ENCODE data around the gene PRKAG2.

DNA sequence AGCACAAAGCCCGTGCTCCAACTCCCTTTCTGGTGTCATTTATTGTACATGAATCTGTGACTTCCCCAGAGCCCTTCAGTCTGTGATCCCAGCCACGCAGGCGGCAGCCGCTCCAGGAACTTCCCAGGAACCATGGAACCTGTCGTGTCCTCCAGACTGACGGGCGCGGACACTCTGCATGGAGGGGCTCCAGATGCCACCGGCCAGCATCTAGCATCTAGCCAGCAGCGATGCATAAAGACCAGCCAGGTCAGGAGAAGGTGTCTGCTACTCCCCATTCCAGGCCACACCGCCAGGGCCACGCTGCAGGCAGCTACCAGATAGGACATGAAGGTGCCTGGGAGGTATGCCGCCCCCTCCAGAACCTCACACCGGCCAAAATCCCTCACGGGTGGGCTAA, 77.4 kb downstream of the PRKAG2 start:
- TF ChIP-seq POLR2A (IDR thresholded peaks at IDR 0.05; ENCODE audit: low read depth, low read length) (no peak), TAF1 (IDR thresholded peaks at IDR 0.05; ENCODE audit: low read depth, low read length) (no peak), POLR2AphosphoS5 (IDR thresholded peaks at IDR 0.05; ENCODE audit: low read depth, low read length) (no peak), POU2F2 (IDR thresholded peaks at IDR 0.05; ENCODE audit: low read depth, low read length) (no peak), PAX5 (IDR thresholded peaks at IDR 0.05; ENCODE audit: insufficient read depth, low read length, severe bottlenecking) (no peak), SPI1 (IDR thresholded peaks at IDR 0.05; ENCODE audit: low read depth, low read length) (no peak)

All from GM12891 (cell line).